Measurements from ENCODE around the gene RAB37. TPM values are rescaled to one million over a fixed set of nuclear protein-coding genes. Genes with fewer than 3 reads are reported as not detected.

RAB37 gene
- total and polyA plus RNA-seq, 2 of the 8 experiments (the other 6 are each of a cell fraction or from before 2014, with no cell fraction given) = 5.5 to 6.1 TPM

GRCh38 chr17:74723891-74724290, 13.2 kb upstream of the RAB37 start:
- H2BK5ac ChIP-seq (ENCODE audit: low read depth, low read length) = no peak overlapping the region
- 91% methylated on average over 5 of the region's 5 CpGs; no CpG with 5 or more reads in 1 of the 2 experiments for WGBS, 2 experiments (ENCODE audit: extremely low coverage in 1 of 2, insufficient coverage in 1 of 2, insufficient read length in 1 of 2, insufficient replicate concordance in 2 of 2, low coverage in 1 of 2, low lambda C conversion rate in 2 of 2, missing lambda C conversion rate in 1 of 2)
- H3K18ac ChIP-seq (ENCODE audit: extremely low read depth, low read length) = no peak overlapping the region
- no peak overlapping the region for H2AK5ac ChIP-seq (ENCODE audit: low read depth, low read length)
- no peak overlapping the region for H2BK12ac ChIP-seq (ENCODE audit: low read depth, low read length)
- POLR2A ChIA-PET (ENCODE audit: partially characterized antibody) = no interaction called here
- H3K4me2 ChIP-seq (ENCODE audit: insufficient read depth in 1 of 2, low read depth in 2 of 2, low read length in 2 of 2) = no peak overlapping the region
- CTCF ChIA-PET (ENCODE audit: partially characterized antibody) = interaction anchor here (0.6 to 4.3 kb wide), 4 partner anchors 13 to 95 kb away, joined by 3 to 27 read pairs (median 4); partner anchors contain the start of gene RAB37
- no peak overlapping the region for H2BK15ac ChIP-seq (ENCODE audit: low read length)
- no peak for FAIRE-seq
- no peaks in the 10 kb centered on the region for H3K36me3 ChIP-seq (ENCODE audit: control insufficient read depth in 2 of 4, insufficient read depth in 4 of 4, low read length in 3 of 4)
- no peaks in the 10 kb centered on the region; a peak in 3 of 7 replicates for H3K27me3 ChIP-seq (replicated peaks in 1 of 4; ENCODE audit: control insufficient read depth in 3 of 4, extremely low read depth in 1 of 4, insufficient read depth in 3 of 4, low read length in 3 of 4)
- no peak overlapping the region for H3K23ac ChIP-seq (ENCODE audit: insufficient read length)
- H4K8ac ChIP-seq (ENCODE audit: extremely low read depth, insufficient read depth, low read length) = no peak overlapping the region
- H3K23me2 ChIP-seq (ENCODE audit: low read depth, low read length) = peaks cover 4% of the 10 kb centered on the region
- no peaks in the 10 kb centered on the region for H4K20me1 ChIP-seq (replicated peaks in 1 of 2; ENCODE audit: control insufficient read depth in 1 of 2, insufficient read depth in 2 of 2, low read length in 2 of 2)
- peaks cover 0 to 8% of the 10 kb centered on the region in 2 experiments; a peak in 1 of 4 replicates for H3K9me3 ChIP-seq (ENCODE audit: insufficient read depth in 2 of 2, low read depth in 1 of 2, low read length in 1 of 2)
- no peak overlapping the region for H4K5ac ChIP-seq (ENCODE audit: insufficient read length, low read depth, low read length)
- H3K4ac ChIP-seq (replicated peaks; ENCODE audit: insufficient read length, low read depth, low read length) = no peak overlapping the region
- H3K9ac ChIP-seq (replicated peaks in 1 of 4; ENCODE audit: extremely low read depth in 1 of 4, low read depth in 3 of 4, low read length in 3 of 4) = no peak overlapping the region
- H3K56ac ChIP-seq (replicated peaks; ENCODE audit: insufficient read length, low read depth, low read length) = no peak overlapping the region
- H2AFZ ChIP-seq (ENCODE audit: low read length) = no peak overlapping the region
- H3K27ac ChIP-seq (ENCODE audit: low read depth, low read length) = no peak overlapping the region
- no peaks in the 10 kb centered on the region for H3K4me1 ChIP-seq (replicated peaks in 1 of 4; ENCODE audit: control insufficient read depth in 3 of 4, insufficient read depth in 4 of 4, low read length in 3 of 4)
- H3K79me2 ChIP-seq (ENCODE audit: control insufficient read depth in 1 of 2, insufficient read depth in 2 of 2, low read length in 2 of 2) = no peaks in the 10 kb centered on the region
- H2BK120ac ChIP-seq (replicated peaks; ENCODE audit: low read depth, low read length) = no peak overlapping the region
- H3K14ac ChIP-seq (ENCODE audit: insufficient read length) = no peak overlapping the region
- no peak for DNase-seq (ENCODE audit: low read depth in 1 of 2, low spot score in 2 of 2)
- no peak overlapping the region for H3K4me3 ChIP-seq (ENCODE audit: extremely low read depth in 1 of 4, insufficient read depth in 2 of 4, low read depth in 3 of 4, low read length in 4 of 4)
- no peak overlapping the region for H2BK20ac ChIP-seq (ENCODE audit: low read length)
- peaks cover 3% of the 10 kb centered on the region; the same call in 1 of the 2 replicates for H3K79me1 ChIP-seq (ENCODE audit: low read depth, low read length)
- no peak overlapping the region for H4K91ac ChIP-seq (replicated peaks; ENCODE audit: insufficient read length, low read length)
- no peak for TF ChIP-seq E2F6 (IDR thresholded peaks at IDR 0.05)
- no peak for TF ChIP-seq POLR2A (IDR thresholded peaks at IDR 0.05; ENCODE audit: control extremely low read depth in 1 of 2, low read depth in 2 of 2, low read length in 2 of 2)
- TF ChIP-seq KDM1A (IDR thresholded peaks at IDR 0.05; ENCODE audit: borderline replicate concordance, low read length) = no peak
- TF ChIP-seq ZNF274 (IDR thresholded peaks at IDR 0.05; ENCODE audit: borderline replicate concordance, extremely low read depth, low read length) = no peak
- no peak for TF ChIP-seq KDM4A (IDR thresholded peaks at IDR 0.05; ENCODE audit: low read depth, low read length, severe bottlenecking)
- no peak for TF ChIP-seq USF2 (IDR thresholded peaks at IDR 0.05; ENCODE audit: low read length)
- TF ChIP-seq MAFK (IDR thresholded peaks at IDR 0.05; ENCODE audit: low read depth, low read length) = no peak
- TF ChIP-seq ATF2 (IDR thresholded peaks at IDR 0.05; ENCODE audit: low read length) = no peak
- no peak for TF ChIP-seq CHD2 (IDR thresholded peaks at IDR 0.05; ENCODE audit: low read length)
- TF ChIP-seq TCF12 (IDR thresholded peaks at IDR 0.05; ENCODE audit: low read depth, low read length) = no peak

Measured in H1 (cell line).